Stimulated activated CD4-positive, alpha-beta T cell treated with anti-CD3 and anti-CD28 coated beads, Interleukin-15, amount 100 ng/mL, for 24 hours (primary cell): ENCODE data around the gene PLCB1.
"Not testable (repeated sequence)": the region's sequence is repeated elsewhere in the genome, so short reads cannot be mapped to it uniquely, and the experiment has no call there.

Source experiments
- DNase-seq: peaks from one replicate; pipeline ENCODE4 v3.0.0-alpha.2; 2020

Gene PLCB1

GRCh38 chr20:8339349-8339748, 207.3 kb downstream of the PLCB1 start:
- no peak for DNase-seq

GRCh38 chr20:8342391-8342790, 210.3 kb downstream of the PLCB1 start:
- no peak for DNase-seq

- no peak for DNase-seq
These were observed 212.0 kb downstream of the PLCB1 start for GRCh38 chr20:8344106-8344505.

- DNase-seq, result no peak
These were observed 212.6 kb downstream of the PLCB1 start for GRCh38 chr20:8344631-8345030.

GRCh38 chr20:8346700-8347270, 214.7 kb downstream of the PLCB1 start:
- DNase-seq, result no peak

- DNase-seq, result not testable (repeated sequence)
These were observed 218.2 kb downstream of the PLCB1 start for GRCh38 chr20:8350225-8350624.

GRCh38 chr20:8352486-8352885, 220.4 kb downstream of the PLCB1 start:
- DNase-seq, result no peak

- no peak for DNase-seq
These were observed 221.4 kb downstream of the PLCB1 start for GRCh38 chr20:8353512-8353911.

- DNase-seq, result no peak
These were observed 223.4 kb downstream of the PLCB1 start for GRCh38 chr20:8355453-8355852.

- no peak for DNase-seq
These were observed 224.7 kb downstream of the PLCB1 start for GRCh38 chr20:8356806-8357205.

GRCh38 chr20:8357703-8358102, 225.6 kb downstream of the PLCB1 start:
- DNase-seq, result no peak

- DNase-seq, result no peak
These were observed 228.0 kb downstream of the PLCB1 start for GRCh38 chr20:8360035-8360434.

- DNase-seq, result peak; percentile 21
These were observed 229.1 kb downstream of the PLCB1 start for GRCh38 chr20:8361006-8361652.

- no peak for DNase-seq
These were observed 229.7 kb downstream of the PLCB1 start for GRCh38 chr20:8361779-8362178.

GRCh38 chr20:8362457-8362856, 230.4 kb downstream of the PLCB1 start:
- no peak for DNase-seq

- DNase-seq, result no peak
These were observed 232.1 kb downstream of the PLCB1 start for GRCh38 chr20:8363970-8364733.

- no peak for DNase-seq
These were observed 232.6 kb downstream of the PLCB1 start for GRCh38 chr20:8364734-8365078.

- DNase-seq, result no peak
These were observed 233.6 kb downstream of the PLCB1 start for GRCh38 chr20:8365634-8366033.

- DNase-seq, result no peak
These were observed 234.3 kb downstream of the PLCB1 start for GRCh38 chr20:8366303-8366923.

- DNase-seq, result no peak
These were observed 235.6 kb downstream of the PLCB1 start for GRCh38 chr20:8367689-8368088.

- DNase-seq, result no peak
These were observed 236.6 kb downstream of the PLCB1 start for GRCh38 chr20:8368670-8369069.

- no peak for DNase-seq
These were observed 237.2 kb downstream of the PLCB1 start for GRCh38 chr20:8369311-8369710.

GRCh38 chr20:8370774-8371173, 238.7 kb downstream of the PLCB1 start:
- no peak for DNase-seq

GRCh38 chr20:8372824-8373380, 240.8 kb downstream of the PLCB1 start:
- DNase-seq, result no peak
